HepG2 (cell line): ENCODE results near the gene NAIF1. TPM values are rescaled to one million over a fixed set of nuclear protein-coding genes. Genes with fewer than 3 reads are reported as not detected.

Source experiments
- ETV5 ChIP-seq: IDR thresholded peaks from 2 replicates; pipeline ENCODE4 v1.6.1; 2018; ENCODE audit warnings: missing biosample characterization, missing genetic modification reagents, inconsistent platforms, borderline replicate concordance
- JUNB ChIP-seq: sonication (generic); formaldehyde crosslinking; IDR thresholded peaks from 2 replicates; pipeline ENCODE4 v1.8.0; 2022; ENCODE audit warnings: missing genetic modification reagents, mild to moderate bottlenecking, borderline replicate concordance
- LCORL ChIP-seq, 2 experiments: fragments of 450-650 bp in 1 of 2; sonication (generic) in 1 of 2; formaldehyde crosslinking in 1 of 2; IDR thresholded peaks; 2 replicates each; pipeline versions ENCODE4 v1.5.0 to v1.6.1; 2017 to 2020; ENCODE audit warnings: antibody characterized with exemption in 1 of 2, missing genetic modification reagents in 1 of 2
- PHF21A ChIP-seq: sonication (generic); formaldehyde crosslinking; IDR thresholded peaks from 2 replicates; pipeline ENCODE4 v1.5.0; 2020; ENCODE audit warnings: mild to moderate bottlenecking, missing genetic modification reagents
- RORA ChIP-seq: sonication (generic); formaldehyde crosslinking; IDR thresholded peaks from 2 replicates; pipeline ENCODE4 v1.5.0; 2020; ENCODE audit warnings: mild to moderate bottlenecking, missing genetic modification reagents, moderate library complexity
- SATB2 ChIP-seq: sonication (generic); formaldehyde crosslinking; IDR thresholded peaks from 2 replicates; pipeline ENCODE4 v1.5.0; 2020; ENCODE audit warnings: missing genetic modification reagents
- ZNF101 ChIP-seq: sonication (generic); formaldehyde crosslinking; IDR thresholded peaks from 2 replicates; pipeline ENCODE4 v1.4.0; 2020; ENCODE audit warnings: mild to moderate bottlenecking, low read depth, missing genetic modification reagents, borderline replicate concordance
- ZNF329 ChIP-seq: sonication (generic); formaldehyde crosslinking; IDR thresholded peaks from 2 replicates; pipeline ENCODE4 v1.9.0; 2021; ENCODE audit warnings: low read depth, mild to moderate bottlenecking, missing genetic modification reagents
- ZNF337 ChIP-seq: sonication (generic); formaldehyde crosslinking; IDR thresholded peaks from 2 replicates; pipeline ENCODE4 v1.5.1; 2020; ENCODE audit warnings: missing genetic modification reagents, low read depth, mild to moderate bottlenecking, borderline replicate concordance
- ZNF431 ChIP-seq: sonication (generic); formaldehyde crosslinking; IDR thresholded peaks from 2 replicates; pipeline ENCODE4 v1.9.0; 2022; ENCODE audit warnings: missing genetic modification reagents, low read depth, mild to moderate bottlenecking, borderline replicate concordance
- ZNF572 ChIP-seq: sonication (generic); formaldehyde crosslinking; IDR thresholded peaks from 2 replicates; pipeline ENCODE4 v1.5.1; 2020; ENCODE audit warnings: mild to moderate bottlenecking, missing genetic modification reagents
- polyA plus RNA-seq, 8 experiments: library from polyadenylated mRNA; depleted of rRNA in 3 of 8; stranded (reverse) in 7 of 8; unstranded in 1 of 8; fragments of >200 nt; fragmentation: Illumina TruSeq in 4 of 8; extraction: Trizol in 4 of 8; gene quantifications; 2 replicates each; pipeline versions ENCODE4 v1.2.1 to v1.2.3, GENCODE V29; 2011 to 2016; ENCODE audit warnings: low read depth in 4 of 8, missing spikeins in 1 of 8, mixed read lengths in 1 of 8; ENCODE audit not compliant: insufficient read depth in 1 of 8
- total RNA-seq, 5 experiments: library from RNA; depleted of rRNA; stranded (reverse); fragments of >200 nt; fragmentation: Illumina TruSeq; extraction: Trizol; gene quantifications; 2 replicates each; pipeline ENCODE4 v1.2.3, GENCODE V29; 2016; ENCODE audit warnings: low read depth in 1 of 5
- TF ChIP-seq, protein P1 (sequence below): sonication (generic); formaldehyde crosslinking; IDR thresholded peaks from 2 replicates; pipeline ENCODE4 v1.5.0; 2020; ENCODE audit warnings: mild to moderate bottlenecking, missing genetic modification reagents, borderline replicate concordance
- TF ChIP-seq, protein P2 (sequence below), 2 experiments: sonication (generic) in 1 of 2; formaldehyde crosslinking in 1 of 2; IDR thresholded peaks; 2 replicates each; pipeline versions ENCODE4 v1.6.1 to v1.9.0; 2014 to 2022; ENCODE audit warnings: antibody characterized with exemption in 1 of 2, borderline replicate concordance in 1 of 2, inconsistent platforms in 1 of 2, low read depth in 1 of 2, missing genetic modification reagents in 1 of 2

NAIF1 gene
- total and polyA plus RNA-seq, 2 of the 13 experiments (the other 11 are each of a cell fraction or from before 2014, with no cell fraction given) = 6.0 to 6.9 TPM

DNA sequence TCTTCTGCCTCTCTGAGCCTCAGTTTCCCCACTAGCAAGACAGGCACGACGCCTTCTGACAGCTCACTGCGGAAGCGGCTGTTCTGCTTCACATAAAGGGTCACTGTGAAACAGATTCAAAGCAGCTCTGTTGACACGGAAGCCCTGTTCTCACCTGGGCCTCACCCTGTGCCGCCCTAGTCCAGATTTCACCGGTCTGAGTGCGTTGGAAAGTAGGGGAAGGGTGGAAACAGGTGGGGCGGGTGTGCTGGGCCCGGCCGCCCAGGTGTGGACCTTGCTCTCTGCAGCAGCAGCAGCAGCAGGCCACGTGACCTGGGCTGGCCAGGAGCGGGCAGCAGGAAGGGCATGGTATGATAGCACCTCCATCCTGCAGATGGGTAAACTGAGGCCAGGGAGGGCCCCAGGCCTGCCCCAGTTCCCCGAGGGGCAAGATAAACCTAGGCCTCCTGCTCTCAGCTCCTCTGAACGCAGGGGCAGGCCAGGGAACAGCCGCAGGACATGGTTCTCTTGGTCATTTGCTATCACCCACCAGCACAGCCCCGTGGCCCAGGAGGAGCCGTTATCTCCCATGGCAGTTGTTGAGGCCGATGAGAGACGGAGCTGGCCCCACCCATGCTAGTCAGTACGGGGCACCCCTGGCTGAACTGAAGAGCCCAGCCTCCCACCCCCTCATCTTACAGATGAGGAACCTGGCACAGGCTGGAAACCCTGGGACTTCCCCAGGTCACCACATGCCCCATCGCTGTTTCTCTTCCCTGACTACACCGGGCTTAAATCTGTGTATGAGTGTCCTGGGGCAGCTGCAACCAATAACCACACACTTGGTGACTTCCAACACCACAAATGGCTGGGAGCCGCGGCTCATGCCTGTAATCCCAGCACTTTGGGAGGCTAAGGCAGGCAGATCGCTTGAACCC is 48.3 kb upstream of the NAIF1 start (continued):
- TF ChIP-seq ZNF572 (CRISPR knock-in tag) (no peak; the same call in 1 of the 2 replicates), JUNB (CRISPR knock-in tag) (no peak), SATB2 (CRISPR knock-in tag) (no peak), ZNF329 (CRISPR knock-in tag) (peak; percentile 13; the same call in 1 of the 2 replicates), LCORL (IDR thresholded peaks at IDR 0.05) (no peak), LCORL (CRISPR knock-in tag; IDR thresholded peaks at IDR 0.05) (peak; percentile 97), PHF21A (peak; percentile 94), ZNF337 (CRISPR knock-in tag) (no peak), ZNF431 (CRISPR knock-in tag) (peak; percentile 77; the same call in 1 of the 2 replicates), ZNF101 (CRISPR knock-in tag) (0 out of 2 replicates have a peak, but pooled peaks have one; percentile 71), RORA (CRISPR knock-in tag) (no peak), ETV5 (CRISPR knock-in tag) (peak; percentile 97)
- TF ChIP-seq, protein P1, sequence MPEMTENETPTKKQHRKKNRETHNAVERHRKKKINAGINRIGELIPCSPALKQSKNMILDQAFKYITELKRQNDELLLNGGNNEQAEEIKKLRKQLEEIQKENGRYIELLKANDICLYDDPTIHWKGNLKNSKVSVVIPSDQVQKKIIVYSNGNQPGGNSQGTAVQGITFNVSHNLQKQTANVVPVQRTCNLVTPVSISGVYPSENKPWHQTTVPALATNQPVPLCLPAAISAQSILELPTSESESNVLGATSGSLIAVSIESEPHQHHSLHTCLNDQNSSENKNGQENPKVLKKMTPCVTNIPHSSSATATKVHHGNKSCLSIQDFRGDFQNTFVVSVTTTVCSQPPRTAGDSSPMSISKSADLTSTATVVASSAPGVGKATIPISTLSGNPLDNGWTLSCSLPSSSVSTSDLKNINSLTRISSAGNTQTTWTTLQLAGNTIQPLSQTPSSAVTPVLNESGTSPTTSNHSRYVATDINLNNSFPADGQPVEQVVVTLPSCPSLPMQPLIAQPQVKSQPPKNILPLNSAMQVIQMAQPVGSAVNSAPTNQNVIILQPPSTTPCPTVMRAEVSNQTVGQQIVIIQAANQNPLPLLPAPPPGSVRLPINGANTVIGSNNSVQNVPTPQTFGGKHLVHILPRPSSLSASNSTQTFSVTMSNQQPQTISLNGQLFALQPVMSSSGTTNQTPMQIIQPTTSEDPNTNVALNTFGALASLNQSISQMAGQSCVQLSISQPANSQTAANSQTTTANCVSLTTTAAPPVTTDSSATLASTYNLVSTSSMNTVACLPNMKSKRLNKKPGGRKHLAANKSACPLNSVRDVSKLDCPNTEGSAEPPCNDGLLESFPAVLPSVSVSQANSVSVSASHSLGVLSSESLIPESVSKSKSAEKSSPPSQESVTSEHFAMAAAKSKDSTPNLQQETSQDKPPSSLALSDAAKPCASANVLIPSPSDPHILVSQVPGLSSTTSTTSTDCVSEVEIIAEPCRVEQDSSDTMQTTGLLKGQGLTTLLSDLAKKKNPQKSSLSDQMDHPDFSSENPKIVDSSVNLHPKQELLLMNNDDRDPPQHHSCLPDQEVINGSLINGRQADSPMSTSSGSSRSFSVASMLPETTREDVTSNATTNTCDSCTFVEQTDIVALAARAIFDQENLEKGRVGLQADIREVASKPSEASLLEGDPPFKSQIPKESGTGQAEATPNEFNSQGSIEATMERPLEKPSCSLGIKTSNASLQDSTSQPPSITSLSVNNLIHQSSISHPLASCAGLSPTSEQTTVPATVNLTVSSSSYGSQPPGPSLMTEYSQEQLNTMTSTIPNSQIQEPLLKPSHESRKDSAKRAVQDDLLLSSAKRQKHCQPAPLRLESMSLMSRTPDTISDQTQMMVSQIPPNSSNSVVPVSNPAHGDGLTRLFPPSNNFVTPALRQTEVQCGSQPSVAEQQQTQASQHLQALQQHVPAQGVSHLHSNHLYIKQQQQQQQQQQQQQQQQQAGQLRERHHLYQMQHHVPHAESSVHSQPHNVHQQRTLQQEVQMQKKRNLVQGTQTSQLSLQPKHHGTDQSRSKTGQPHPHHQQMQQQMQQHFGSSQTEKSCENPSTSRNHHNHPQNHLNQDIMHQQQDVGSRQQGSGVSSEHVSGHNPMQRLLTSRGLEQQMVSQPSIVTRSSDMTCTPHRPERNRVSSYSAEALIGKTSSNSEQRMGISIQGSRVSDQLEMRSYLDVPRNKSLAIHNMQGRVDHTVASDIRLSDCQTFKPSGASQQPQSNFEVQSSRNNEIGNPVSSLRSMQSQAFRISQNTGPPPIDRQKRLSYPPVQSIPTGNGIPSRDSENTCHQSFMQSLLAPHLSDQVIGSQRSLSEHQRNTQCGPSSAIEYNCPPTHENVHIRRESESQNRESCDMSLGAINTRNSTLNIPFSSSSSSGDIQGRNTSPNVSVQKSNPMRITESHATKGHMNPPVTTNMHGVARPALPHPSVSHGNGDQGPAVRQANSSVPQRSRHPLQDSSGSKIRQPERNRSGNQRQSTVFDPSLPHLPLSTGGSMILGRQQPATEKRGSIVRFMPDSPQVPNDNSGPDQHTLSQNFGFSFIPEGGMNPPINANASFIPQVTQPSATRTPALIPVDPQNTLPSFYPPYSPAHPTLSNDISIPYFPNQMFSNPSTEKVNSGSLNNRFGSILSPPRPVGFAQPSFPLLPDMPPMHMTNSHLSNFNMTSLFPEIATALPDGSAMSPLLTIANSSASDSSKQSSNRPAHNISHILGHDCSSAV (CRISPR knock-in tag) = no peak
- TF ChIP-seq, protein P2, sequence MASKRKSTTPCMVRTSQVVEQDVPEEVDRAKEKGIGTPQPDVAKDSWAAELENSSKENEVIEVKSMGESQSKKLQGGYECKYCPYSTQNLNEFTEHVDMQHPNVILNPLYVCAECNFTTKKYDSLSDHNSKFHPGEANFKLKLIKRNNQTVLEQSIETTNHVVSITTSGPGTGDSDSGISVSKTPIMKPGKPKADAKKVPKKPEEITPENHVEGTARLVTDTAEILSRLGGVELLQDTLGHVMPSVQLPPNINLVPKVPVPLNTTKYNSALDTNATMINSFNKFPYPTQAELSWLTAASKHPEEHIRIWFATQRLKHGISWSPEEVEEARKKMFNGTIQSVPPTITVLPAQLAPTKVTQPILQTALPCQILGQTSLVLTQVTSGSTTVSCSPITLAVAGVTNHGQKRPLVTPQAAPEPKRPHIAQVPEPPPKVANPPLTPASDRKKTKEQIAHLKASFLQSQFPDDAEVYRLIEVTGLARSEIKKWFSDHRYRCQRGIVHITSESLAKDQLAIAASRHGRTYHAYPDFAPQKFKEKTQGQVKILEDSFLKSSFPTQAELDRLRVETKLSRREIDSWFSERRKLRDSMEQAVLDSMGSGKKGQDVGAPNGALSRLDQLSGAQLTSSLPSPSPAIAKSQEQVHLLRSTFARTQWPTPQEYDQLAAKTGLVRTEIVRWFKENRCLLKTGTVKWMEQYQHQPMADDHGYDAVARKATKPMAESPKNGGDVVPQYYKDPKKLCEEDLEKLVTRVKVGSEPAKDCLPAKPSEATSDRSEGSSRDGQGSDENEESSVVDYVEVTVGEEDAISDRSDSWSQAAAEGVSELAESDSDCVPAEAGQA (IDR thresholded peaks at IDR 0.05; ENCODE audit: low read depth) = no peak; the same call in 1 of the 2 replicates
- TF ChIP-seq, protein P2 (CRISPR knock-in tag; IDR thresholded peaks at IDR 0.05; ENCODE audit: borderline replicate concordance) = no peak
